ENCODE measurements around the gene NFU1. TPM values are rescaled to one million over a fixed set of nuclear protein-coding genes. Genes with fewer than 3 reads are reported as not detected.

The NFU1 gene
- total RNA-seq, 4 donors from 2014 or later, result 58.9 to 77.2 (median 62.2) TPM

GRCh38 chr2:69461404-69461803, 24.2 kb upstream of the NFU1 start:
- Histone ChIP-seq H3K27ac (no peak overlapping the region), H3K4me1 (no peaks in the 10 kb centered on the region), H3K27me3 (no peaks in the 10 kb centered on the region), H3K36me3 (peaks cover 0 to 22% of the 10 kb centered on the region in 2 donors), H3K4me3 (no peak overlapping the region), H3K9me3 (no peaks in the 10 kb centered on the region)
- no peak for ATAC-seq
- 91 to 100% methylated on average over 2 to 5 of the region's 6 CpGs for WGBS, 2 donors (ENCODE audit: low coverage in 1 of 2)
- TF ChIP-seq POLR2A (IDR thresholded peaks at IDR 0.05) (no peak), CTCF (IDR thresholded peaks at IDR 0.05) (no peak), POLR2AphosphoS5 (IDR thresholded peaks at IDR 0.05) (no peak), EP300 (IDR thresholded peaks at IDR 0.05) (no peak)

- Histone ChIP-seq H3K9me3 (no peaks in the 10 kb centered on the region), H3K27me3 (no peaks in the 10 kb centered on the region), H3K4me1 (no peaks in the 10 kb centered on the region), H3K27ac (no peak overlapping the region), H3K36me3 (peaks cover 0 to 8% of the 10 kb centered on the region in 2 donors), H3K4me3 (no peak overlapping the region)
- no peak for ATAC-seq
- TF ChIP-seq EP300 (IDR thresholded peaks at IDR 0.05) (no peak), POLR2A (IDR thresholded peaks at IDR 0.05) (no peak), POLR2AphosphoS5 (IDR thresholded peaks at IDR 0.05) (no peak), CTCF (IDR thresholded peaks at IDR 0.05) (no peak)
- 87 to 89% methylated on average over 4 of the region's 4 CpGs for WGBS, 2 donors (ENCODE audit: low coverage in 1 of 2)
Observed at GRCh38 chr2:69459936-69460335, 22.7 kb upstream of the NFU1 start.

GRCh38 chr2:69456950-69457445, 19.8 kb upstream of the NFU1 start:
- Histone ChIP-seq H3K4me1 (no peaks in the 10 kb centered on the region), H3K27ac (no peak overlapping the region), H3K9me3 (no peaks in the 10 kb centered on the region), H3K27me3 (no peaks in the 10 kb centered on the region), H3K4me3 (no peak overlapping the region), H3K36me3 (no peaks in the 10 kb centered on the region)
- TF ChIP-seq EP300 (IDR thresholded peaks at IDR 0.05) (no peak), POLR2AphosphoS5 (IDR thresholded peaks at IDR 0.05) (no peak), CTCF (IDR thresholded peaks at IDR 0.05) (no peak), POLR2A (IDR thresholded peaks at IDR 0.05) (no peak)
- ATAC-seq, result no peak

- H3K36me3 ChIP-seq, result no peaks in the 10 kb centered on the region
- TF ChIP-seq CTCF (IDR thresholded peaks at IDR 0.05) (no peak), POLR2AphosphoS5 (IDR thresholded peaks at IDR 0.05) (no peak), EP300 (IDR thresholded peaks at IDR 0.05) (no peak), POLR2A (IDR thresholded peaks at IDR 0.05) (no peak)
- H3K4me1 ChIP-seq, result no peaks in the 10 kb centered on the region
- no peak overlapping the region for H3K27ac ChIP-seq
- no peaks in the 10 kb centered on the region for H3K9me3 ChIP-seq
- no peak overlapping the region for H3K4me3 ChIP-seq
- ATAC-seq, result no peak
- WGBS, 2 donors (ENCODE audit: low coverage in 1 of 2), result 100% methylated on average over 1 to 3 of the region's 7 CpGs
- H3K27me3 ChIP-seq, result no peaks in the 10 kb centered on the region
Observed at GRCh38 chr2:69456154-69456553, 18.9 kb upstream of the NFU1 start.

GRCh38 chr2:69454976-69455375, 17.7 kb upstream of the NFU1 start:
- no peak for ATAC-seq
- Histone ChIP-seq H3K9me3 (no peaks in the 10 kb centered on the region), H3K36me3 (no peaks in the 10 kb centered on the region), H3K27ac (no peak overlapping the region), H3K4me3 (no peak overlapping the region), H3K27me3 (no peaks in the 10 kb centered on the region), H3K4me1 (no peaks in the 10 kb centered on the region)
- WGBS, 2 donors (ENCODE audit: low coverage in 1 of 2), result 85 to 100% methylated on average over 1 to 2 of the region's 2 CpGs
- no peak for TF ChIP-seq POLR2AphosphoS5 (IDR thresholded peaks at IDR 0.05)
- TF ChIP-seq CTCF (IDR thresholded peaks at IDR 0.05), result no peak
- TF ChIP-seq EP300 (IDR thresholded peaks at IDR 0.05), result no peak
